Activated naive CD4-positive, alpha-beta T cell treated with anti-CD3 and anti-CD28 coated beads, Interleukin-2, amount 10 ng/mL, durations not matched to agents 7 days and 5 days (primary cell): Measurements from ENCODE around the gene GBP7.

Experiments
- CTCF ChIA-PET: fragments of 350-600 bp; sonication (Branson Sonifier 250); formaldehyde crosslinking; loops from one replicate; lab custom pipeline; 2021; ENCODE audit warnings: antibody characterized with exemption; lab: Charles Lee
- DNase-seq: peaks from one replicate; pipeline ENCODE4 v3.0.0-alpha.2; 2020
- H3K27ac Mint-ChIP-seq: one replicate; pipeline ENCODE4 v1.8.0; 2021; ENCODE audit warnings: mild to moderate bottlenecking, moderate library complexity, mixed read lengths
- H3K27me3 Mint-ChIP-seq: one replicate; pipeline ENCODE4 v1.8.0; 2021; ENCODE audit warnings: mild to moderate bottlenecking, mixed read lengths
- H3K36me3 Mint-ChIP-seq: one replicate; pipeline ENCODE4 v1.8.0; 2021; ENCODE audit warnings: mixed read lengths
- H3K4me1 Mint-ChIP-seq: one replicate; pipeline ENCODE4 v1.8.0; 2021; ENCODE audit warnings: mixed read lengths
- H3K4me3 Mint-ChIP-seq: one replicate; pipeline ENCODE4 v1.8.0; 2021; ENCODE audit warnings: mild to moderate bottlenecking, moderate library complexity, mixed read lengths
- H3K9me3 Mint-ChIP-seq: one replicate; pipeline ENCODE4 v1.8.0; 2021; ENCODE audit warnings: mixed read lengths

GBP7 gene

GRCh38 chr1:89121641-89122040 is 54.2 kb downstream of the GBP7 start:
- DNase-seq = no peak
- Mint-ChIP-seq H3K4me3 (no peak overlapping the region), H3K9me3 (no peaks in the 10 kb centered on the region), H3K27ac (no peak overlapping the region), H3K36me3 (peaks cover 44% of the 10 kb centered on the region), H3K4me1 (peaks cover 33% of the 10 kb centered on the region), H3K27me3 (no peaks in the 10 kb centered on the region)
- CTCF ChIA-PET = interaction anchor here (1.4 kb wide), 1 partner anchor 36 kb away, joined by 3 read pairs; no protein-coding TSS in a partner anchor

GRCh38 chr1:89114662-89115061 is 61.1 kb downstream of the GBP7 start:
- Mint-ChIP-seq H3K9me3 (no peaks in the 10 kb centered on the region), H3K27me3 (no peaks in the 10 kb centered on the region), H3K27ac (peak overlapping the region; percentile 13), H3K4me1 (peaks cover 27% of the 10 kb centered on the region), H3K4me3 (no peak overlapping the region), H3K36me3 (peaks cover 56% of the 10 kb centered on the region)
- no peak for DNase-seq
- CTCF ChIA-PET = no interaction called here

GRCh38 chr1:89112871-89113613 is 62.8 kb downstream of the GBP7 start:
- H3K4me1 Mint-ChIP-seq = peaks cover 27% of the 10 kb centered on the region
- H3K9me3 Mint-ChIP-seq = no peaks in the 10 kb centered on the region
- no peak for DNase-seq
- CTCF ChIA-PET = no interaction called here
- no peak overlapping the region for H3K4me3 Mint-ChIP-seq
- H3K27me3 Mint-ChIP-seq = no peaks in the 10 kb centered on the region
- peak overlapping the region; percentile 31 for H3K27ac Mint-ChIP-seq
- H3K36me3 Mint-ChIP-seq = peaks cover 71% of the 10 kb centered on the region

- CTCF ChIA-PET = no interaction called here
- Mint-ChIP-seq H3K4me3 (no peak overlapping the region), H3K27me3 (no peaks in the 10 kb centered on the region), H3K9me3 (peaks cover 4% of the 10 kb centered on the region), H3K27ac (no peak overlapping the region), H3K36me3 (peaks cover 75% of the 10 kb centered on the region), H3K4me1 (no peaks in the 10 kb centered on the region)
- DNase-seq = no peak
Measured at GRCh38 chr1:89104687-89105086, 71.1 kb downstream of the GBP7 start.

GRCh38 chr1:89104147-89104546 is 71.7 kb downstream of the GBP7 start:
- Mint-ChIP-seq H3K27me3 (no peaks in the 10 kb centered on the region), H3K4me3 (no peak overlapping the region), H3K27ac (peak overlapping the region; percentile 17), H3K9me3 (peaks cover 4% of the 10 kb centered on the region), H3K36me3 (peaks cover 69% of the 10 kb centered on the region), H3K4me1 (no peaks in the 10 kb centered on the region)
- CTCF ChIA-PET = no interaction called here
- DNase-seq = no peak

- H3K27me3 Mint-ChIP-seq = no peaks in the 10 kb centered on the region
- no peak overlapping the region for H3K4me3 Mint-ChIP-seq
- H3K9me3 Mint-ChIP-seq = peaks cover 8% of the 10 kb centered on the region
Measured at GRCh38 chr1:89102021-89102420, 73.8 kb downstream of the GBP7 start.

GRCh38 chr1:89100412-89100811 is 75.4 kb downstream of the GBP7 start:
- Mint-ChIP-seq H3K4me3 (no peak overlapping the region), H3K36me3 (peaks cover 42% of the 10 kb centered on the region), H3K27me3 (no peaks in the 10 kb centered on the region), H3K4me1 (no peaks in the 10 kb centered on the region), H3K9me3 (peaks cover 19% of the 10 kb centered on the region), H3K27ac (no peak overlapping the region)
- CTCF ChIA-PET = interaction anchor here (0.6 to 1.1 kb wide), 3 partner anchors 15 to 264 kb away, joined by 3 to 4 read pairs (median 3); partner anchors contain the start of gene GBP6
- no peak for DNase-seq

More at GRCh38 chr1:89102021-89102420, 73.8 kb downstream of the GBP7 start:
- Mint-ChIP-seq H3K4me1 (no peaks in the 10 kb centered on the region), H3K27ac (no peak overlapping the region), H3K36me3 (peaks cover 52% of the 10 kb centered on the region)
- DNase-seq = no peak
- CTCF ChIA-PET = no interaction called here

GRCh38 chr1:89098857-89099256 is 76.9 kb downstream of the GBP7 start:
- no peak for DNase-seq
- Mint-ChIP-seq H3K36me3 (peaks cover 27% of the 10 kb centered on the region), H3K27ac (no peak overlapping the region), H3K4me3 (no peak overlapping the region), H3K9me3 (peaks cover 17% of the 10 kb centered on the region), H3K4me1 (no peaks in the 10 kb centered on the region), H3K27me3 (no peaks in the 10 kb centered on the region)
- CTCF ChIA-PET = no interaction called here

- no peak overlapping the region for H3K27ac Mint-ChIP-seq
- no peak for DNase-seq
- peaks cover 17% of the 10 kb centered on the region for H3K9me3 Mint-ChIP-seq
- H3K27me3 Mint-ChIP-seq = peaks cover 6% of the 10 kb centered on the region
- peaks cover 11% of the 10 kb centered on the region for H3K36me3 Mint-ChIP-seq
- CTCF ChIA-PET = no interaction called here
- H3K4me3 Mint-ChIP-seq = no peak overlapping the region
- H3K4me1 Mint-ChIP-seq = no peaks in the 10 kb centered on the region
Measured at GRCh38 chr1:89095737-89096136, 80.1 kb downstream of the GBP7 start.

- Mint-ChIP-seq H3K27me3 (peaks cover 6% of the 10 kb centered on the region), H3K9me3 (no peaks in the 10 kb centered on the region), H3K36me3 (no peaks in the 10 kb centered on the region), H3K4me3 (no peak overlapping the region), H3K27ac (no peak overlapping the region), H3K4me1 (peaks cover 2% of the 10 kb centered on the region)
- DNase-seq = no peak
- CTCF ChIA-PET = no interaction called here
Measured at GRCh38 chr1:89089962-89090361, 85.8 kb downstream of the GBP7 start.

- DNase-seq = no peak
- CTCF ChIA-PET = no interaction called here
- Mint-ChIP-seq H3K27ac (no peak overlapping the region), H3K27me3 (peaks cover 6% of the 10 kb centered on the region), H3K9me3 (no peaks in the 10 kb centered on the region), H3K4me3 (no peak overlapping the region), H3K4me1 (peaks cover 2% of the 10 kb centered on the region), H3K36me3 (no peaks in the 10 kb centered on the region)
Measured at GRCh38 chr1:89088572-89088971, 87.2 kb downstream of the GBP7 start.

GRCh38 chr1:89087241-89087640 is 88.6 kb downstream of the GBP7 start:
- Mint-ChIP-seq H3K4me3 (no peak overlapping the region), H3K27ac (no peak overlapping the region), H3K27me3 (peaks cover 4% of the 10 kb centered on the region), H3K36me3 (no peaks in the 10 kb centered on the region), H3K4me1 (peaks cover 2% of the 10 kb centered on the region), H3K9me3 (no peaks in the 10 kb centered on the region)
- DNase-seq = no peak
- CTCF ChIA-PET = interaction anchor here (0.7 kb wide), 1 partner anchor 271 kb away, joined by 3 read pairs; no protein-coding TSS in a partner anchor

- Mint-ChIP-seq H3K27me3 (no peaks in the 10 kb centered on the region), H3K4me1 (peaks cover 2% of the 10 kb centered on the region), H3K9me3 (no peaks in the 10 kb centered on the region), H3K27ac (no peak overlapping the region), H3K36me3 (no peaks in the 10 kb centered on the region), H3K4me3 (no peak overlapping the region)
- CTCF ChIA-PET = interaction anchor here (0.6 to 2.5 kb wide), 26 partner anchors 9 to 379 kb away, joined by 3 to 16 read pairs (median 4); partner anchors contain the start of gene GBP4
- peak; percentile 59 for DNase-seq
Measured at GRCh38 chr1:89085781-89086180, 90.0 kb downstream of the GBP7 start.
